ENCODE measurements around the gene RICTOR.
A peak's percentile ranks its signal among the peaks of the same experiment; 100 is the strongest.

- TF ChIP-seq, protein P1, sequence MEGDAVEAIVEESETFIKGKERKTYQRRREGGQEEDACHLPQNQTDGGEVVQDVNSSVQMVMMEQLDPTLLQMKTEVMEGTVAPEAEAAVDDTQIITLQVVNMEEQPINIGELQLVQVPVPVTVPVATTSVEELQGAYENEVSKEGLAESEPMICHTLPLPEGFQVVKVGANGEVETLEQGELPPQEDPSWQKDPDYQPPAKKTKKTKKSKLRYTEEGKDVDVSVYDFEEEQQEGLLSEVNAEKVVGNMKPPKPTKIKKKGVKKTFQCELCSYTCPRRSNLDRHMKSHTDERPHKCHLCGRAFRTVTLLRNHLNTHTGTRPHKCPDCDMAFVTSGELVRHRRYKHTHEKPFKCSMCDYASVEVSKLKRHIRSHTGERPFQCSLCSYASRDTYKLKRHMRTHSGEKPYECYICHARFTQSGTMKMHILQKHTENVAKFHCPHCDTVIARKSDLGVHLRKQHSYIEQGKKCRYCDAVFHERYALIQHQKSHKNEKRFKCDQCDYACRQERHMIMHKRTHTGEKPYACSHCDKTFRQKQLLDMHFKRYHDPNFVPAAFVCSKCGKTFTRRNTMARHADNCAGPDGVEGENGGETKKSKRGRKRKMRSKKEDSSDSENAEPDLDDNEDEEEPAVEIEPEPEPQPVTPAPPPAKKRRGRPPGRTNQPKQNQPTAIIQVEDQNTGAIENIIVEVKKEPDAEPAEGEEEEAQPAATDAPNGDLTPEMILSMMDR (IDR thresholded peaks at IDR 0.05) = peak; percentile 69 to 85 (median 75)
- TF ChIP-seq POLR2A (IDR thresholded peaks at IDR 0.05) = no peak
Measured at GRCh38 chr5:39080597-39081204, 6.5 kb upstream of the RICTOR start.

Measured in esophagus squamous epithelium (tissue), 4 donors.